Epithelial cell of prostate (primary cell): ENCODE data around the gene PCED1A.
"Not testable (repeated sequence)": the region's sequence is repeated elsewhere in the genome, so short reads cannot be mapped to it uniquely, and the experiment has no call there.

Experiments
- DNase-seq: peaks from one replicate; pipeline ENCODE4 v3.0.0-alpha.2; 2011; ENCODE audit warnings: low read depth, low spot score
- H3K27ac ChIP-seq: fragments of 450-650 bp; 2 replicates; pipeline ENCODE4 v1.5.1; 2017; ENCODE audit warnings: mild to moderate bottlenecking

PCED1A gene

GRCh38 chr20:2834401-2835110 lies 5.9 kb downstream of the PCED1A start:
- H3K27ac ChIP-seq: no peak overlapping the region
- DNase-seq: no peak

- DNase-seq: no peak
- H3K27ac ChIP-seq: no peak overlapping the region
These were observed 6.7 kb downstream of the PCED1A start for GRCh38 chr20:2833761-2834160.

- DNase-seq, H3K27ac ChIP-seq: not testable (repeated sequence)
These were observed 9.2 kb downstream of the PCED1A start for GRCh38 chr20:2831206-2831605.

GRCh38 chr20:2829376-2829775 lies 11.1 kb downstream of the PCED1A start:
- H3K27ac ChIP-seq: no peak overlapping the region
- DNase-seq: no peak

- H3K27ac ChIP-seq: no peak overlapping the region
- DNase-seq: no peak
These were observed 13.8 kb downstream of the PCED1A start for GRCh38 chr20:2826655-2827054.

- DNase-seq: no peak
- H3K27ac ChIP-seq: no peak overlapping the region
These were observed 14.7 kb downstream of the PCED1A start for GRCh38 chr20:2825761-2826160.

- H3K27ac ChIP-seq: no peak overlapping the region
- DNase-seq: no peak
These were observed 18.4 kb downstream of the PCED1A start for GRCh38 chr20:2822073-2822472.

GRCh38 chr20:2820896-2821869 lies 19.3 kb downstream of the PCED1A start:
- DNase-seq: no peak
- no peak overlapping the region for H3K27ac ChIP-seq

GRCh38 chr20:2820084-2820895 lies 20.2 kb downstream of the PCED1A start:
- no peak for DNase-seq
- no peak overlapping the region for H3K27ac ChIP-seq

GRCh38 chr20:2817891-2818595 lies 22.4 kb downstream of the PCED1A start:
- no peak overlapping the region for H3K27ac ChIP-seq
- DNase-seq: no peak

GRCh38 chr20:2817341-2817726 lies 23.1 kb downstream of the PCED1A start:
- no peak overlapping the region for H3K27ac ChIP-seq
- DNase-seq: no peak

GRCh38 chr20:2816583-2817340 lies 23.7 kb downstream of the PCED1A start:
- no peak for DNase-seq
- H3K27ac ChIP-seq: no peak overlapping the region

- DNase-seq: no peak
- H3K27ac ChIP-seq: no peak within 1 kb of the TSS
These were observed 24.3 kb downstream of the PCED1A start, which contains the start of gene TMEM239 for GRCh38 chr20:2816030-2816582. Gene TMEM239 (plus strand): TSS chr20:2816364. CDS start chr20:2816555, 191 bp downstream.

GRCh38 chr20:2815242-2815900 lies 25.1 kb downstream of the PCED1A start:
- H3K27ac ChIP-seq: no peak overlapping the region
- no peak for DNase-seq

- peak; percentile 69 for DNase-seq
- H3K27ac ChIP-seq: no peak within 1 kb of the TSS
These were observed 25.8 kb downstream of the PCED1A start, which contains the start of gene C20orf141 for GRCh38 chr20:2814587-2815051. Gene C20orf141 (plus strand): TSS chr20:2814987. CDS start chr20:2815185, 198 bp downstream.

GRCh38 chr20:2814076-2814475 lies 26.4 kb downstream of the PCED1A start:
- DNase-seq: no peak
- no peak overlapping the region for H3K27ac ChIP-seq

GRCh38 chr20:2812189-2812588 lies 28.3 kb downstream of the PCED1A start:
- no peak overlapping the region for H3K27ac ChIP-seq
- no peak for DNase-seq

- no peak overlapping the region for H3K27ac ChIP-seq
- no peak for DNase-seq
These were observed 30.8 kb downstream of the PCED1A start for GRCh38 chr20:2809690-2810089.
